Stimulated activated CD8-positive, alpha-beta memory T cell treated with anti-CD3 and anti-CD28 coated beads, Interleukin-4, amount 100 ng/mL, for 24 hours (primary cell): ENCODE measurements around the gene RAB36.

Source experiments
- DNase-seq: peaks from one replicate; pipeline ENCODE4 v3.0.0-alpha.2; 2020; ENCODE audit warnings: low read depth

The RAB36 gene

DNA sequence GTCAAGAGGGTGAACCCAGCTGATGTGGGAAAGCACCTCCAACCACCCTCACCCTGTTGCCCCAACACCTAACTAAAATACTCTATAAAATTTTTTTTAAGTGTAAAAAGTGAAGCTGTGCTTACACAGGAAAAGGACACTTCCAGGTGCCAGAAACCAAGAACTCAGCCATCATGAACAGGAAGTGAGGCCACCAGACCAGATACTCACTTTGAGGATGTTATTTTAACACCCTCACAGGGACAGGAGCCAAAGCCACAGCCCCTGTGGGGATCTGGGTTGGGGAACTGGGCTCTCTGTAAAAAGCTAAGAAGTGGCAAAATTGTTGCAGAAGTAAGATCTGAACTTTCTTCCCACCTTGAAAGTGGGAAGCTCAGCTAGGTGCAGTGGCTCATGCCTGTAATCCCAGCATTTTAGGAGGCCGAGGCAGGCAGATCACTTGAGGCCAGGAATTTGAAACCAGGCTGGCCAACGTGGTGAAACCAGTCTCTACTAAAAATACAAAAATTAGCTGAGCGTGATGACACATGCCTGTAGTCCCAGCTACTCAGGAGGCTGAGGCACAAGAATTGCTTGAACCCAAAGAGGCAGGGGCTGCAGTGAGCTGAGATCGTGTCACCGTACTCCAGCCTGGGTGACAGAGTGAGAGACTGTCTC, 7.2 kb upstream of the RAB36 start:
- DNase-seq: no peak

GRCh38 chr22:23138584-23139435, 6.5 kb upstream of the RAB36 start:
- no peak for DNase-seq

DNA sequence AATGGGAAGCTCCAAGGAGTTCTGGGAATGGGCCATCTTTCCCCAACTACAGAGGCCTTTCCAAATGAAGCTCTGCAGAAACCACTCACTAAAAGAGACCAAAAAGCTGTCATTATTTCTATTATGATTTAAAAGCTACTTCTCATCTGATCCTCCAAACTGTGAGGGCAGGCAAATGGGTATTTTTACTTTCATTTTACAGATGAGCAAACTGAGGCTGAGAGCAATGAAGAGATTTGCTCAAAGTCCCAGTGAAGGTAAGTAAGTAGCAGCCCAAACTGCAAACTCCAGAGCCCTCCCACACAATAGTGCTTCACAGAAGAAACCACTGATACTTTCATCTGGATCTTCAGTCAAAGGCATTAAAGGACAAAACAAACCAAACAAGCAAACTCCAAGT, 4.9 kb upstream of the RAB36 start:
- DNase-seq: no peak

DNA sequence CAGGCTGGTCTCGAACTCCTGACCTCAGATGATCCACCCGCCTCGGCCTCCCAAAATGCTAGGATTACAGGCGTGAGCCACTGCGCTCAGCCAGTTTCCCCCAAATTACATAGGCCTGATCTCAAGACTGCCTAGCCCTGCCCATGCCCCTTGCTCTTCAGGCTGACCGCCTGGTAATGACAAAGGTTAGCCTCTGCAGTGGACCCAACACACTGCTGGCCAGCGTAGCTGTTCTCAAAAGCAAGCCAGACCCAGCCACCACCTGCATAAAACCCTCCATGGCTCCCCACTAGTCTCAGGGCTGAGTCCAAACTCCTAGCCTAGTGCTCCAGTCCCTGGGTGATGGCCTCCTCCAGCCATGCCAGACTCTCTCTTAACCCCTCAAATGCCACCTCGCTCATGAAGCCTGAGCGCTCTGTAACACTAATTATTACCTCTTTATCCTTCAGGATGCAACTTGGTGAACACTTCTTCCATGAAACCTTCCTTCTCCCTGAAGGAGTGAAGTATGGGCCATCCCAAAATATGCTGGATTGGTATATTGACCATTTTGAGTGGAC, 2.7 kb upstream of the RAB36 start:
- DNase-seq: no peak

GRCh38 chr22:23143119-23143518, 2.2 kb upstream of the RAB36 start:
- no peak for DNase-seq

DNA sequence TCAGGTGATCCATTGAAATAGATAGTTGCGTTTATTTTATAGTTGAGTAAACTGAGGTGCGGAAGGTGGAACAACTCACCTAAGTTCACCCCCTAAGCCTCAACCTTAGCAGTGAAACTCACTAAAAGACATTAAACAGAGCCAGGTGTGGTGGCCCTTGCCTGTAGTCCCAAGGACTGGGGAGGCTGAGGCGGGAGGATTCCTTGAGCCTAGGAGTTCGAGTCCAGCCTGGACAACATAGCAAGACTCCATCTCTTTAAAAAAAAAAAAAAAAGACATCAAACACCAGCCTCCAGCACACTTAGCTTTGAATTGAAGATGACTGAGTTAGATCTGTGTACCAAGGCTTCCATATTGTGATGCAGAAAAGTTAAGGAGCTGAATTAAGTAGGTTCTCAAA, 845 bp upstream of the RAB36 start:
- no peak for DNase-seq

GRCh38 chr22:23145878-23146470, 697 bp downstream of the RAB36 start:
- DNase-seq: no peak

GRCh38 chr22:23146478-23147205, 1.4 kb downstream of the RAB36 start:
- no peak for DNase-seq

GRCh38 chr22:23147617-23148387, 2.5 kb downstream of the RAB36 start:
- no peak for DNase-seq

- DNase-seq: no peak
These were observed 4.5 kb downstream of the RAB36 start for GRCh38 chr22:23149743-23150238.

GRCh38 chr22:23150762-23151161, 5.5 kb downstream of the RAB36 start:
- DNase-seq: no peak

DNA sequence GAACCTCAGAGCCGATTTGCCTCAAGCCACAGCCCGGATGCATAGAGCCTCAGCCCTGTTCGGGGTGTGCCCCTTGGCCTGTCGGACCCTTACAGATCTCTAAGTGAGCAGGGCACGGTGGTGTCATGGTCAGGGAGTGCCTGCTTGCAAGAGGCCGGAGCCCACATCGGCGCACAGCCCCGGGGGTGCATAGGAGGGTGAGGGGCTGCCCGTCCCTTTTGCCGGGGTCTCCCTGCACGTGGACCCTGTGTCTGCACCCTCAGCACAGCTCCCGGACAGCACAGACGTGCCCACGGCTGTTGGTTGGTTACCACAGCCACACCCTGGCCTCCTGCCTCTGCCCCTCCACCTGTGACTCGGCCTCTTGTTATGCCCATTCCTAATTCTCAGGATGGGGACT, 6.5 kb downstream of the RAB36 start:
- DNase-seq: no peak

DNA sequence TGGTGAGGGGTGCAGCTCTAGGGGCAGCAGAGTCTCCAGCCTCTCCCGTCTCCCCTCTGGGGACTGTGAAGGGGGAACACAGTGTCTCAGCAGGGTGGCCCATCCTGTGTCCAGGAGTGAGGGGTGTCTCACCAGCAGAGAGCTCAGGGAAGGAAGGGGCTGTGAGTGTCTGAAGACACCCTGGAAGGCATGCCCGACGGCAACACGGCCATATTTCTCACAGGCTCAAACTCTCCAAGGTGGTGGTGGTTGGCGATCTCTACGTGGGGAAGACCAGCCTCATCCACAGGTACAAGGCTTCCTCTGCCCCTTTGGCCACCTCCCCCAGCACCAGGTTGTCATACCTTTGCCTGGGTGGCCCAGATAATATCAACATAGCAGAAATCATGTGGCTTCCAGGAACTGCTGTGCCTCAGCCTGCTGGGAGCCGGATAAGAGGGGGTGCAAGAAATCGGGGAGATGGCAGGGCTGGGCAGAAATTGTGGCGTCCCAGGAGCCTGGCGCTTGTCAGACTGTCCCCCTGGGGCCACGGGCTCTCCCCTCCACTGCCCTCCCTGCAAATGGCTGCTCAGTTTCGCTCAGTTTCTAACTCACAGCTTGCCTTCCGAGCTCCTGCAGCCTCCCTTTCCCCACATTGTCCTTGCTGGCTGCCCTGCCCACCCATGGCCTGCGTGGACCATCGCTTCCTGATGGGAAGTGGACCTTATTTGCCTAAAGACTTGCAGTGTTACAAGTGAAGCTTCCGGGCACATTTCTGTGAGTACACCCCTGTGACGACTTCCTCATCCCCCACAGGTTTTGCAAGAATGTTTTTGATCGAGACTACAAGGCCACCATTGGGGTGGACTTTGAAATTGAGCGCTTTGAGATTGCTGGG, 7.2 kb downstream of the RAB36 start:
- DNase-seq: no peak

GRCh38 chr22:23153994-23154393, 8.7 kb downstream of the RAB36 start:
- DNase-seq: no peak

- DNase-seq: no peak
These were observed 9.2 kb downstream of the RAB36 start for GRCh38 chr22:23154461-23154860.

DNA sequence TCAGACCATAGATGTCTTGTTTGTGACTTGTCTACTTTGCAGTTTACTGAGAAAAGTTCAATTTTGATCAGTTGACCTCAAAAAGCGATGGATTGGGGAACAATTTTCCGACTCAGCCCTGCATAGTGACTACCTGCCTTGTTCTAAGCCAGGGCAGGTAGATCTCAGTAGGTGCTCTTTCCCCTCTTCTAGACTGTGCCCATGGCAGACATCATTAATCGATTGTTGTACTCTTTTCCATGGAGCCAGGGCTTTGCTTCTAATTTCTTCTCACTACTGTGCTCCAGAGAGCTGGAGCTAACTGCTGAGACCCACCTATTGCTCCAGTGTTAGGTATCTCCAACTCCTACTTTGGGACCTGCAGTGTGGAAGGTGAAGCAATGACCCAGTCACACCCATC, 9.9 kb downstream of the RAB36 start:
- DNase-seq: no peak

DNA sequence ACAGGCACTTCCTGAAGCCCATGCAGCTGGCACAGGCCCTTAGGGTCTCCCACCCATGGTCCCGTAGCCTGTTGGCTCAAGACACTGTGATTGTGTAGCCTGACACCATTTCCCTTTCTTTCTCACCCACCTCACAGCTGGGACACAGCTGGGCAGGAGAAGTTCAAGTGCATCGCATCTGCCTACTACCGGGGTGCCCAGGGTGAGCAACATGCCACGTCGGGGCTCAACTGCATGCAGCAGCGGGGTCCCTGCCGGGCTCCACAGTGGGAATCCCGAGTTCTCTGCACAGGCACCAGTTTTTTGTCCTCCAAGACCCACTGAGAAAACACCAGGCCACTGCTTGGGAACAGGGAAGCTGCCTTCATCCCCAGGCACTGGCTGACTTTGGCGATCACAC, 10.6 kb downstream of the RAB36 start:
- no peak for DNase-seq

DNA sequence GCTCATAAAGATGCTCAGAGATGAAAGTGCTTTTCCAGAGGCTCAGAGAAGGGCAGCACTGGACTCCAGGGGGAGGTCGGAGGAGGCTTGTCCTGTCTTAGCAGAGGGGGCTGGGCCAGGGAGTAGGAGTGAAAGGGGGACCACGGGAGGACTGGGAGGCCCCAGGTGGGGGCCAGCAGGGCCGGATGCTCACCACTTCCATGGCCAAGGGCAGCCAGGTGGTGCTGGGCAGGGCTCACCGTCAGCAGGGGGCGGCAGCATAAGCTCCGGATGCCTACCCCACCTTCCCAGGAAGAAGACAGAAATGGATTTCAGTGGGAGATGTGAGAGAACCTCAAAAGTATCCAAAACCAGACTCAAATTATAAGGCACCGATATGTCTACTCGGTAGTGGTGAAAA, 11.0 kb downstream of the RAB36 start:
- DNase-seq: no peak

DNA sequence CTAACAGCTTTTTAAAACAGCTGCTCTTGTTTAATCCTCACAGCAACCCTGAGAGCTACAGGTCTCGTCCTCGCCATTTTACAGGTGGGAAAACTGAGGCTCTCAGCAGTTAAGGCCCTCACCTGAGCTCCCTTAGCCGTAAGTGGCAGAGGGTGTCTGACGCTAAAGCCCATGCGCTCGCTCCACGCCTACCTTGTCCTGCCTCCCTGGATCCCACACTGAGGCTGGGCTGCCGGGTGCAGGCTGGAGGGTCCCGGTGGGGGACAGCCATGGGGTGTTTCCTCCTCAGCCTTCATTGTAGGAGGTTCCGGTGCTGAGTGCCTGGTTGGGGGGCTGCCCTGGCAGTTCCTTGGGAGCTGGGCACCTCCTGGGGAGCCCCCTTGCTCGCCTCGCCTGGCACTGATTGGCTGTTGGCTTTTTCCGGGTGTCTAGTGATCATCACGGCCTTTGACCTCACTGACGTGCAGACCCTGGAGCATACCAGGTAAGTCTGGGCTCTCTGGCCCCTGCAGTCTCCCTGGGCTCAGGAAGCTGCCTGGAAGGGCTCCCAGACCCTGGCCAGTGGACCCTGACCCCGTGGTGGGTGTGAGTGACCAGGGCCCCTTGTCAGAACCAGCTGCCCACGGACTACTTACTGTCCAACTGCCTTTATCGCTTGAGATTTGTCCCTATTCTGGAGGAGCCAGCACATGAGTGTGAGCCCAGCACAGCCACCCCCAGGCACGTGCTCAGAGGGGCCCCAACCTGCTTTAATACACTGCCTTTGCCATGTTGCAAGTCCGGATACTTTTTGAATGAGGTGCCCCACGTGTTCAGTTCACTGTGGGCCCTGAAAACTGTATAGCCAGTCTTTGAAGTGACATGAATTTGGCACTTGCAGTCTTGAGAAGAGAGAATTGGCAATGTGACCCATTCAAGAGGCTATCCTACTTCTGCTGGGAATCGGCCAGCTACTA, 12.6 kb downstream of the RAB36 start:
- no peak for DNase-seq
